Measurements from ENCODE around the gene DNAJB12.
A peak's percentile ranks its signal among the peaks of the same experiment; 100 is the strongest.

The DNAJB12 gene

DNA sequence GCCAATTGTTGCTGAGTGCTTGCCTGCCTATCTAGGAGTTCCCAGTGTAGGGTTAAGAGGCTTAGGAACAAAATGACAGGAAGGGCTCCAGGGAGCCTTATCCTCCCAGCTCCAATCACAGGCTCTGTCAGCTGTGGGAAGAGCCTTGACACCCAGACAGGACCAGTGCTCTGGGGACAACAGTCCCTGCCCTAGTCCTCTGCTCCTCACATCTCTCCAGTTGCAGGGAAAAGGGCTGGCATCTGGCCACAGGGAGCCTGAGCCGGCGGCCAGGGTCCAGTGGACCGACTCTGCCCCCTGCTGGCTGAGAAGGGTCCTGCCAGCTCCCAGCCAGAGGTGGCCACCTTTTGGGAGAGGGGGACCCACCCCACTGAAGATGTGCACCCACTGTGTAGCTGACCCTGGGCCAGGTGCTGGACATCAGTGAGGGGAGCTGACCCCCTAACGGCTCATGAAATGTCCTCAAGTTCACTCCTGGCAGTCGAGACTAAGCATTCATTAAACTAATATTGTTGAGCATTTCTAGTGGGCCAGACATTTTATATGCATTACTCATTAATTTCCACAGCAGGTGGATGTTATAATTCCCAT, 17.6 kb downstream of the DNAJB12 start:
- peak overlapping the region; percentile 84 to 96 for H3K18ac ChIP-seq (ENCODE audit: low read depth in 1 of 2, low read length in 2 of 2)
- H2BK15ac ChIP-seq (ENCODE audit: low read depth, poor library complexity, severe bottlenecking) = no peak overlapping the region
- peak overlapping the region; percentile 93 for H4K91ac ChIP-seq (ENCODE audit: low read length)
- no peak overlapping the region for H3K4me3 ChIP-seq (ENCODE audit: insufficient read depth in 1 of 2, low read depth in 1 of 2, low read length in 2 of 2)
- peak overlapping the region; percentile 53 for H3K9ac ChIP-seq (ENCODE audit: low read length)
- H3K36me3 ChIP-seq (ENCODE audit: control insufficient read depth in 1 of 2, insufficient read depth in 2 of 2, low read depth in 1 of 2, low read length in 2 of 2) = peaks cover 44 to 75% of the 10 kb centered on the region in 2 experiments
- DNase-seq = peak; percentile 76
- H3K14ac ChIP-seq (ENCODE audit: low read length in 2 of 2) = peak overlapping the region in 1 of 2 experiments; percentile 22
- no peak overlapping the region for H2BK120ac ChIP-seq (ENCODE audit: low read depth, low read length)
- H3K9me3 ChIP-seq (ENCODE audit: control insufficient read depth, low read length) = no peaks in the 10 kb centered on the region
- H3K79me1 ChIP-seq (replicated peaks; ENCODE audit: low read length, poor library complexity, severe bottlenecking) = peaks cover 8% of the 10 kb centered on the region
- no peak overlapping the region for H3K4me2 ChIP-seq (ENCODE audit: low read length, poor library complexity, severe bottlenecking)
- peak overlapping the region; percentile 70 to 93 for H2BK12ac ChIP-seq (ENCODE audit: low read length in 2 of 2)
- peak overlapping the region; percentile 5 to 98 for H3K4ac ChIP-seq (ENCODE audit: low read depth in 1 of 2, low read length in 2 of 2)
- H2AFZ ChIP-seq (ENCODE audit: low read depth, low read length) = no peak overlapping the region
- H3K23ac ChIP-seq (ENCODE audit: low read length in 2 of 2) = peak overlapping the region in 1 of 2 experiments; percentile 46
- peaks cover 53% of the 10 kb centered on the region for H3K4me1 ChIP-seq (ENCODE audit: control insufficient read depth, insufficient read depth, low read depth, low read length)
- no peaks in the 10 kb centered on the region for H3K27me3 ChIP-seq (ENCODE audit: control insufficient read depth in 1 of 2, insufficient read depth in 1 of 2, low read length in 2 of 2)
- H4K8ac ChIP-seq (ENCODE audit: low read length) = no peak overlapping the region
- peak overlapping the region; percentile 7 for H3K27ac ChIP-seq (ENCODE audit: low read length, poor library complexity, severe bottlenecking)
- H2BK5ac ChIP-seq (ENCODE audit: low read depth, low read length, poor library complexity, severe bottlenecking) = no peak overlapping the region
- peak overlapping the region; percentile 65 for H2AK5ac ChIP-seq (ENCODE audit: low read length, severe bottlenecking)
- 23% methylated on average over 4 of the region's 5 CpGs for WGBS

- peaks cover 40 to 68% of the 10 kb centered on the region in 2 experiments for H3K36me3 ChIP-seq (ENCODE audit: control insufficient read depth in 1 of 2, insufficient read depth in 2 of 2, low read depth in 1 of 2, low read length in 2 of 2)
- peak overlapping the region; percentile 93 for H3K27ac ChIP-seq (ENCODE audit: low read length, poor library complexity, severe bottlenecking)
- no peak overlapping the region for H2AFZ ChIP-seq (ENCODE audit: low read depth, low read length)
- H3K14ac ChIP-seq (ENCODE audit: low read length in 2 of 2) = peak overlapping the region in 1 of 2 experiments; percentile 46
- peaks cover 58% of the 10 kb centered on the region for H3K4me1 ChIP-seq (ENCODE audit: control insufficient read depth, insufficient read depth, low read depth, low read length)
- H3K9me3 ChIP-seq (ENCODE audit: control insufficient read depth, low read length) = no peaks in the 10 kb centered on the region
- H2BK5ac ChIP-seq (ENCODE audit: low read depth, low read length, poor library complexity, severe bottlenecking) = no peak overlapping the region
- H4K91ac ChIP-seq (ENCODE audit: low read length) = peak overlapping the region; percentile 93
- whole genome bisulfite sequencing = 91% methylated on average over 18 of the region's 18 CpGs
- peak overlapping the region; percentile 76 for H2BK120ac ChIP-seq (ENCODE audit: low read depth, low read length)
- H3K23ac ChIP-seq (ENCODE audit: low read length in 2 of 2) = peak overlapping the region in 1 of 2 experiments; percentile 46
- peak overlapping the region; percentile 46 for H4K8ac ChIP-seq (ENCODE audit: low read length)
- H2BK15ac ChIP-seq (ENCODE audit: low read depth, poor library complexity, severe bottlenecking) = no peak overlapping the region
- peaks cover 8% of the 10 kb centered on the region for H3K79me1 ChIP-seq (replicated peaks; ENCODE audit: low read length, poor library complexity, severe bottlenecking)
- H3K4me3 ChIP-seq (ENCODE audit: insufficient read depth in 1 of 2, low read depth in 1 of 2, low read length in 2 of 2) = no peak overlapping the region
- H3K9ac ChIP-seq (ENCODE audit: low read length) = peak overlapping the region; percentile 53
- peak overlapping the region; percentile 76 to 98 for H3K4ac ChIP-seq (ENCODE audit: low read depth in 1 of 2, low read length in 2 of 2)
- H3K18ac ChIP-seq (ENCODE audit: low read depth in 1 of 2, low read length in 2 of 2) = peak overlapping the region; percentile 84 to 96
- no peak for DNase-seq
- H2AK5ac ChIP-seq (ENCODE audit: low read length, severe bottlenecking) = peak overlapping the region; percentile 65
- no peaks in the 10 kb centered on the region for H3K27me3 ChIP-seq (ENCODE audit: control insufficient read depth in 1 of 2, insufficient read depth in 1 of 2, low read length in 2 of 2)
- H3K4me2 ChIP-seq (ENCODE audit: low read length, poor library complexity, severe bottlenecking) = no peak overlapping the region
- peak overlapping the region; percentile 90 to 93 for H2BK12ac ChIP-seq (ENCODE audit: low read length in 2 of 2)
Measured at GRCh38 chr10:72336259-72337038, 18.3 kb downstream of the DNAJB12 start.

- WGBS = 81% methylated on average over 19 of the region's 20 CpGs
- DNase-seq = peak; percentile 78
- Histone ChIP-seq H3K14ac (ENCODE audit: low read length in 2 of 2) (peak overlapping the region in 1 of 2 experiments; percentile 46), H2BK12ac (ENCODE audit: low read length in 2 of 2) (peak overlapping the region; percentile 90 to 93), H2BK5ac (ENCODE audit: low read depth, low read length, poor library complexity, severe bottlenecking) (peak overlapping the region; percentile 83), H2AFZ (ENCODE audit: low read depth, low read length) (no peak overlapping the region), H3K4ac (ENCODE audit: low read depth in 1 of 2, low read length in 2 of 2) (peak overlapping the region; percentile 76 to 98), H3K9ac (ENCODE audit: low read length) (peak overlapping the region; percentile 28), H3K4me2 (ENCODE audit: low read length, poor library complexity, severe bottlenecking) (no peak overlapping the region), H2AK5ac (ENCODE audit: low read length, severe bottlenecking) (peak overlapping the region; percentile 65), H2BK15ac (ENCODE audit: low read depth, poor library complexity, severe bottlenecking) (peak overlapping the region; percentile 32), H3K23ac (ENCODE audit: low read length in 2 of 2) (peak overlapping the region in 1 of 2 experiments; percentile 29), H4K91ac (ENCODE audit: low read length) (peak overlapping the region; percentile 93), H3K18ac (ENCODE audit: low read depth in 1 of 2, low read length in 2 of 2) (peak overlapping the region; percentile 84 to 96), H2BK120ac (ENCODE audit: low read depth, low read length) (peak overlapping the region; percentile 76), H3K4me1 (ENCODE audit: control insufficient read depth, insufficient read depth, low read depth, low read length) (peaks cover 59% of the 10 kb centered on the region), H3K36me3 (ENCODE audit: control insufficient read depth in 1 of 2, insufficient read depth in 2 of 2, low read depth in 1 of 2, low read length in 2 of 2) (peaks cover 32 to 60% of the 10 kb centered on the region in 2 experiments), H3K9me3 (ENCODE audit: control insufficient read depth, low read length) (no peaks in the 10 kb centered on the region), H3K27ac (ENCODE audit: low read length, poor library complexity, severe bottlenecking) (peak overlapping the region; percentile 93), H3K27me3 (ENCODE audit: control insufficient read depth in 1 of 2, insufficient read depth in 1 of 2, low read length in 2 of 2) (no peaks in the 10 kb centered on the region), H3K4me3 (ENCODE audit: insufficient read depth in 1 of 2, low read depth in 1 of 2, low read length in 2 of 2) (no peak overlapping the region), H4K8ac (ENCODE audit: low read length) (peak overlapping the region; percentile 25), H3K79me1 (replicated peaks; ENCODE audit: low read length, poor library complexity, severe bottlenecking) (peaks cover under 1% of the 10 kb centered on the region)
Measured at GRCh38 chr10:72335394-72336258, 19.1 kb downstream of the DNAJB12 start.
